ENCODE data around the gene CUL9.
A peak's percentile ranks its signal among the peaks of the same experiment; 100 is the strongest.

The CUL9 gene

GRCh38 chr6:43173591-43174262, 8.3 kb upstream of the CUL9 start:
- DNase-seq (ENCODE audit: low spot score): no peak

GRCh38 chr6:43174263-43175112, 7.5 kb upstream of the CUL9 start:
- peak; percentile 98 for DNase-seq (ENCODE audit: low spot score)

GRCh38 chr6:43175676-43176422, 6.1 kb upstream of the CUL9 start:
- no peak for DNase-seq (ENCODE audit: low spot score)

GRCh38 chr6:43176423-43176786, 5.6 kb upstream of the CUL9 start:
- DNase-seq (ENCODE audit: low spot score): no peak

- DNase-seq (ENCODE audit: low spot score): no peak
These were observed 3.8 kb upstream of the CUL9 start for GRCh38 chr6:43178150-43178549.

- DNase-seq (ENCODE audit: low spot score): no peak
These were observed 2.8 kb upstream of the CUL9 start for GRCh38 chr6:43178951-43179830.

- DNase-seq (ENCODE audit: low spot score): no peak
These were observed 1.9 kb upstream of the CUL9 start for GRCh38 chr6:43180058-43180457.

- no peak for DNase-seq (ENCODE audit: low spot score)
These were observed 1.0 kb upstream of the CUL9 start for GRCh38 chr6:43180985-43181384.

- no peak for DNase-seq (ENCODE audit: low spot score)
These were observed 415 bp upstream of the CUL9 start for GRCh38 chr6:43181621-43181941.

GRCh38 chr6:43183441-43183840, 1.4 kb downstream of the CUL9 start:
- DNase-seq (ENCODE audit: low spot score): no peak

- DNase-seq (ENCODE audit: low spot score): no peak
These were observed 2.4 kb downstream of the CUL9 start for GRCh38 chr6:43184268-43184985.

- no peak for DNase-seq (ENCODE audit: low spot score)
These were observed 3.5 kb downstream of the CUL9 start for GRCh38 chr6:43185391-43185985.

- DNase-seq (ENCODE audit: low spot score): no peak
These were observed 4.0 kb downstream of the CUL9 start for GRCh38 chr6:43186019-43186418.

- no peak for DNase-seq (ENCODE audit: low spot score)
These were observed 4.7 kb downstream of the CUL9 start for GRCh38 chr6:43186706-43187105.

- DNase-seq (ENCODE audit: low spot score): no peak
These were observed 5.8 kb downstream of the CUL9 start for GRCh38 chr6:43187821-43188220.

GRCh38 chr6:43188426-43188825, 6.4 kb downstream of the CUL9 start:
- no peak for DNase-seq (ENCODE audit: low spot score)

- no peak for DNase-seq (ENCODE audit: low spot score)
These were observed 7.8 kb downstream of the CUL9 start for GRCh38 chr6:43189776-43190304.

GRCh38 chr6:43192911-43193310, 10.9 kb downstream of the CUL9 start:
- no peak for DNase-seq (ENCODE audit: low spot score)

GRCh38 chr6:43193929-43194328, 11.9 kb downstream of the CUL9 start:
- no peak for DNase-seq (ENCODE audit: low spot score)

GRCh38 chr6:43196337-43196736, 14.3 kb downstream of the CUL9 start:
- no peak for DNase-seq (ENCODE audit: low spot score)

- DNase-seq (ENCODE audit: low spot score): no peak
These were observed 17.9 kb downstream of the CUL9 start for GRCh38 chr6:43199912-43200311.

All from hematopoietic multipotent progenitor cell treated with erythropoietin and hydrocortisone succinate and interleukin-3 and kit ligand, for 17 days (in vitro differentiated cells).